ENCODE measurements around the gene CCDC159. TPM values are rescaled to one million over a fixed set of nuclear protein-coding genes. Genes with fewer than 3 reads are reported as not detected.

CCDC159 gene
- total and polyA plus RNA-seq, 2 experiments from 2014 or later = 3.4 to 6.2 TPM

GRCh38 chr19:11377237-11377636 lies 30.9 kb downstream of the CCDC159 start (continued):
- no peak for TF ChIP-seq ZNF462 (CRISPR knock-in tag; IDR thresholded peaks at IDR 0.05)

- no peak overlapping the region for H2AFZ ChIP-seq
- no peaks in the 10 kb centered on the region for H4K20me1 ChIP-seq (replicated peaks; ENCODE audit: insufficient read depth)
- no peaks in the 10 kb centered on the region for H3K9me2 ChIP-seq (ENCODE audit: insufficient read depth)
- ATAC-seq (no peak), DNase-seq (ENCODE audit: low spot score) (no peak)
- H3K4me1 ChIP-seq (ENCODE audit: insufficient read depth) = peaks cover 14% of the 10 kb centered on the region
- Mint-ChIP-seq H3K4me3 (no peak overlapping the region), H3K27ac (no peak overlapping the region), H3K9me3 (peaks cover 2% of the 10 kb centered on the region; the same call in 1 of the 3 replicates), H3K27me3 (ENCODE audit: insufficient read depth, low read depth, poor library complexity) (peaks cover 13% of the 10 kb centered on the region), H3K4me1 (peaks cover 26% of the 10 kb centered on the region), H3K36me3 (ENCODE audit: low read depth) (peaks cover 11% of the 10 kb centered on the region; the same call in 2 of the 3 replicates)
- H3K36me3 ChIP-seq (ENCODE audit: insufficient read depth) = no peaks in the 10 kb centered on the region
- peaks cover 10% of the 10 kb centered on the region; the same call in 1 of the 2 replicates for H3K79me2 ChIP-seq (replicated peaks; ENCODE audit: insufficient read depth)
- no peak overlapping the region for H3K27ac ChIP-seq (ENCODE audit: low read depth)
- no peaks in the 10 kb centered on the region for H3K27me3 ChIP-seq (ENCODE audit: insufficient read depth)
- no peak overlapping the region for H3K4me2 ChIP-seq
- H3K4me3 ChIP-seq = no peak overlapping the region
- H3F3A ChIP-seq (replicated peaks; ENCODE audit: low read depth) = peaks cover 22% of the 10 kb centered on the region
- TF ChIP-seq NANOG (IDR thresholded peaks at IDR 0.05; ENCODE audit: borderline replicate concordance) = no peak
- TF ChIP-seq CREB1 (CRISPR knock-in tag; IDR thresholded peaks at IDR 0.05; ENCODE audit: low read depth) = no peak
- TF ChIP-seq EZH2phosphoT487 (IDR thresholded peaks at IDR 0.05; ENCODE audit: unreplicated experiment) = no peak
- no peak for TF ChIP-seq POLR2AphosphoS5 (IDR thresholded peaks at IDR 0.05; ENCODE audit: low read depth)
- TF ChIP-seq JUNB (IDR thresholded peaks at IDR 0.05; ENCODE audit: unreplicated experiment) = no peak
- no peak for TF ChIP-seq EZH2 (IDR thresholded peaks at IDR 0.05; ENCODE audit: low read depth, unreplicated experiment)
- TF ChIP-seq ZNF462 (CRISPR knock-in tag; IDR thresholded peaks at IDR 0.05) = no peak
- no peak for TF ChIP-seq CTCF (conservative IDR thresholded peaks at IDR 0.05; ENCODE audit: low read depth in 2 of 2)
Measured at GRCh38 chr19:11377756-11378155, 31.4 kb downstream of the CCDC159 start.
